Mesothelial cell of epicardium (in vitro differentiated cells): ENCODE data around the gene IL6. TPM values are rescaled to one million over a fixed set of nuclear protein-coding genes. Genes with fewer than 3 reads are reported as not detected.

Experiments
- DNase-seq, 2 experiments: peaks; one replicate each; pipeline ENCODE4 v3.0.0; 2021; ENCODE audit warnings: low spot score in 2 of 2; ENCODE audit not compliant: unreplicated experiment in 2 of 2
- H3K27ac Mint-ChIP-seq: 2 replicates; pipeline ENCODE4 v1.8.0; 2021; ENCODE audit warnings: mixed read lengths
- H3K27me3 Mint-ChIP-seq: 2 replicates; pipeline ENCODE4 v1.8.0; 2021; ENCODE audit warnings: low read depth, mixed read lengths
- H3K36me3 Mint-ChIP-seq: 2 replicates; pipeline ENCODE4 v1.8.0; 2021; ENCODE audit warnings: mixed read lengths
- H3K4me1 Mint-ChIP-seq: 2 replicates; pipeline ENCODE4 v1.8.0; 2021; ENCODE audit warnings: mixed read lengths
- H3K4me3 Mint-ChIP-seq: 2 replicates; pipeline ENCODE4 v1.8.0; 2021; ENCODE audit warnings: mild to moderate bottlenecking, moderate library complexity, mixed read lengths
- H3K9me3 Mint-ChIP-seq: 2 replicates; pipeline ENCODE4 v1.8.0; 2021; ENCODE audit warnings: mixed read lengths
- total RNA-seq: library from RNA; stranded (reverse); gene quantifications from 3 replicates; pipeline ENCODE4 v1.2.1, GENCODE V29; 2021
- TF ChIP-seq, protein P1 (sequence below): fragments of 200-600 bp; sonication (generic); IDR thresholded peaks from one replicate; pipeline ENCODE4 v1.5.0; 2021; ENCODE audit warnings: antibody characterized with exemption; ENCODE audit not compliant: unreplicated experiment

IL6 gene
- total RNA-seq, 1 donor from 2014 or later = 1.4 TPM

GRCh38 chr7:22759721-22760120 lies 32.7 kb downstream of the IL6 start:
- no peaks in the 10 kb centered on the region for H3K36me3 Mint-ChIP-seq
- peaks cover 3% of the 10 kb centered on the region for H3K27me3 Mint-ChIP-seq
- H3K4me1 Mint-ChIP-seq = no peaks in the 10 kb centered on the region
- peaks cover 26% of the 10 kb centered on the region for H3K9me3 Mint-ChIP-seq
- H3K27ac Mint-ChIP-seq = no peak overlapping the region
- TF ChIP-seq, protein P1, sequence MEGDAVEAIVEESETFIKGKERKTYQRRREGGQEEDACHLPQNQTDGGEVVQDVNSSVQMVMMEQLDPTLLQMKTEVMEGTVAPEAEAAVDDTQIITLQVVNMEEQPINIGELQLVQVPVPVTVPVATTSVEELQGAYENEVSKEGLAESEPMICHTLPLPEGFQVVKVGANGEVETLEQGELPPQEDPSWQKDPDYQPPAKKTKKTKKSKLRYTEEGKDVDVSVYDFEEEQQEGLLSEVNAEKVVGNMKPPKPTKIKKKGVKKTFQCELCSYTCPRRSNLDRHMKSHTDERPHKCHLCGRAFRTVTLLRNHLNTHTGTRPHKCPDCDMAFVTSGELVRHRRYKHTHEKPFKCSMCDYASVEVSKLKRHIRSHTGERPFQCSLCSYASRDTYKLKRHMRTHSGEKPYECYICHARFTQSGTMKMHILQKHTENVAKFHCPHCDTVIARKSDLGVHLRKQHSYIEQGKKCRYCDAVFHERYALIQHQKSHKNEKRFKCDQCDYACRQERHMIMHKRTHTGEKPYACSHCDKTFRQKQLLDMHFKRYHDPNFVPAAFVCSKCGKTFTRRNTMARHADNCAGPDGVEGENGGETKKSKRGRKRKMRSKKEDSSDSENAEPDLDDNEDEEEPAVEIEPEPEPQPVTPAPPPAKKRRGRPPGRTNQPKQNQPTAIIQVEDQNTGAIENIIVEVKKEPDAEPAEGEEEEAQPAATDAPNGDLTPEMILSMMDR = no peak
- no peak for DNase-seq
- H3K4me3 Mint-ChIP-seq = no peak overlapping the region

GRCh38 chr7:22762866-22763265 lies 35.9 kb downstream of the IL6 start:
- DNase-seq = no peak
- Mint-ChIP-seq H3K36me3 (no peaks in the 10 kb centered on the region), H3K27me3 (peaks cover 3% of the 10 kb centered on the region), H3K9me3 (peaks cover 34% of the 10 kb centered on the region), H3K4me3 (no peak overlapping the region), H3K4me1 (no peaks in the 10 kb centered on the region), H3K27ac (no peak overlapping the region)
- TF ChIP-seq, protein P1 = no peak

- H3K9me3 Mint-ChIP-seq = peaks cover 23% of the 10 kb centered on the region
- DNase-seq = no peak
- peaks cover 3% of the 10 kb centered on the region for H3K27me3 Mint-ChIP-seq
- no peaks in the 10 kb centered on the region for H3K36me3 Mint-ChIP-seq
- TF ChIP-seq, protein P1 = no peak
- H3K4me3 Mint-ChIP-seq = no peak overlapping the region
- no peak overlapping the region for H3K27ac Mint-ChIP-seq
- no peaks in the 10 kb centered on the region for H3K4me1 Mint-ChIP-seq
Observed at GRCh38 chr7:22765609-22766008, 38.6 kb downstream of the IL6 start.

DNA sequence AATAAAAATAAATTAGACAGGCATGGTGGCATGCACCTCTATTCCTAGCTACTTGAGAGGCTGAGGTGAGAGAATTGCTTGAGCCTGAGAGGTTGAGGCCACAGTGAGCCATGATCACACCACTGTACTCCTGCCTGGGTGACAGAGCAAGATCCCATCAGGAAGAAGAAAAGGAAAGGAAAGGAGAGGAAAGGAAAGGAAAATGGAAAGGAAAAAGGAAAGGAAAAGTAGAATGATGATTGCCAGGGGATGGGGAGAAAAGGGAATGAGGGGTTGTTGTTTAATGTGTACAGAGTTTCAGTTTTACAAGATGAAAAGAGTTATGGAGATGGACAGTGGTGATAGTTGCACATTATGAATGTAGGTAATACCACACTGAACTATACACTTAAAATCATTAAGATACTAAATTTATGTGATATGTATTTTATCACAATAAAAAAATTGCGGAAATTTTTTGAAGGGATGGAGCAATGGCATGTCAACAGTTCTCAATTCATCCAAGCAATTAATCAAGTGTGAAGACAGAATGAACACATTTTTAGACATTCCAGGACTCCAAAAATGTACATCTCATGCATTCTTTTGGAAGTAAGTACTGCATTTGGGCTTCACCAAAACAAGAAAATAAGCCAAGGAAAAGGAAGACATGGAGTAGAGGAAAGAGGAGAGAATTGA lies 44.3 kb downstream of the IL6 start:
- Mint-ChIP-seq H3K4me3 (no peak overlapping the region), H3K27ac (no peak overlapping the region), H3K4me1 (no peaks in the 10 kb centered on the region), H3K36me3 (no peaks in the 10 kb centered on the region), H3K9me3 (peaks cover 12% of the 10 kb centered on the region), H3K27me3 (no peaks in the 10 kb centered on the region)
- DNase-seq = no peak
- TF ChIP-seq, protein P1 = no peak

DNA sequence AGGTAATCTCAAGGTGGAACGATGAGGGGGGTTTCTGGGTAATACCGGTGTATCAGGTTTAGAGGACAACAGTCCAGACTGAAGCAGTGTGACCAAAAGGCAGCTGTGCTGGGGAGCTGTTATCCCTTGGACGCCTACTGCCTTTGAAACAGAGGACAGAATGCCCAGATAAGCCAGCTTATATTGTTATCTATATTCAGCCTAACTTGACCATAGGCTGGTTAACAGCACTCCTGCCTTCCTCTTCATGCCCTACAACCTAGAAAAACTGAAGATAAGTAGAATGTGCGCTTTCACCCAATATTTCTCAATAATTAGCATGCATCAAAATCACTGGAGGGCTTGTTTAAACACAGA lies 44.9 kb downstream of the IL6 start:
- Mint-ChIP-seq H3K4me3 (no peak overlapping the region), H3K27ac (no peak overlapping the region), H3K9me3 (peaks cover 10% of the 10 kb centered on the region), H3K36me3 (no peaks in the 10 kb centered on the region), H3K4me1 (no peaks in the 10 kb centered on the region), H3K27me3 (no peaks in the 10 kb centered on the region)
- no peak for DNase-seq
- TF ChIP-seq, protein P1 = no peak

- TF ChIP-seq, protein P1 = no peak
- no peak overlapping the region for H3K27ac Mint-ChIP-seq
- H3K36me3 Mint-ChIP-seq = no peaks in the 10 kb centered on the region
- no peak for DNase-seq
- H3K27me3 Mint-ChIP-seq = no peaks in the 10 kb centered on the region
- no peaks in the 10 kb centered on the region for H3K9me3 Mint-ChIP-seq
- H3K4me1 Mint-ChIP-seq = no peaks in the 10 kb centered on the region
- H3K4me3 Mint-ChIP-seq = no peak overlapping the region
Observed at GRCh38 chr7:22772885-22773284, 45.9 kb downstream of the IL6 start.
